Activated T-cell treated with anti-CD3 and anti-CD28 coated beads for 1 hour (primary cell): Measurements from ENCODE around the gene IMMP1L.

Experiments used
- DNase-seq: peaks from one replicate; pipeline ENCODE4 v3.0.0-alpha.2; 2020; ENCODE audit warnings: low read depth

Gene IMMP1L

DNA sequence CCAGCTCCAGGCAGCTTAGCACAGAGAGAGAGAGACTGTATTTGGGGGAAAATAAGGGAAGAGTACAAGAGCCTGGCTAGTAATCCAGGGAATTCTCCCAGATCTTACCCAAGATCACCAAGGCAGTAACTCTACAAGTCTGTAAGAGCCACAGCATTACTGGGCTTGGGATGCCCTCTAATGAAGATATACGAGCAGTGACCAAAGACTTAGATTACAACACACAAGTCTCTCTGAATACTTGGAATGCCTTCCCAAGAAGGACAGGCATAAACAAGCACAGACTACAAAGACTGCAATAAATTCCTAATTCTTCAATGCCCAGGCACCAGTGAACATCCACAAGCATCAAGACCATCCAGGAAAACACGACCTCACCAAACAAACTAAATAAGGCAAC is 122.0 kb downstream of the IMMP1L start:
- DNase-seq, result no peak

DNA sequence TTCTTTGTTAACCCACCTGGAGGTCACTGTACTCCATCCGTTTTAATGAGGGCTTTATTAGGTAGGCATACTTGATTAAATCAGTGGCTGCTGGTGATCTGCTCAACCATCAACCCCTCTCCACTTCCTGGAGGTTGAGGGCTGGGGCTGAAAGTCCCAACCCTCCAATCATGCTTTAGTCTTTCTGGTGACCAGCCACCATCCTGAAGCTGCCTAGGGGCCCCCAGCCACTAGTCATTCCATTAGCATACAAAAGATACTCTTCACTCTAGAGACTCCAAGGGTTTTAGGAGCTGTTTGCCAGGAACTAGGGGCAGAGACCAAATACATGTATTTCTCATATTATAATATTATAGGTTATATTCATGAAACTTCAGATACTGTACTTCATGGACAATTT is 126.3 kb downstream of the IMMP1L start:
- no peak for DNase-seq
